GM12865 (cell line): Measurements from ENCODE around the gene CACNA2D2.
A peak's percentile ranks its signal among the peaks of the same experiment; 100 is the strongest.

ENCODE experiments used
- DNase-seq: peaks from one replicate; pipeline ENCODE4 v3.0.0; 2010; ENCODE audit warnings: low read depth
- H3K4me3 ChIP-seq: 2 replicates; pipeline ENCODE4 v1.5.1; 2011; ENCODE audit warnings: mild to moderate bottlenecking, low read depth, low read length, control low read depth
- TF ChIP-seq, protein P1 (sequence below): IDR thresholded peaks from 2 replicates; pipeline ENCODE4 v1.5.1; 2011; ENCODE audit warnings: low read length, control low read depth, low read depth, inconsistent platforms; ENCODE audit not compliant: insufficient read depth; ENCODE audit errors: missing control alignments

The CACNA2D2 gene

GRCh38 chr3:50325497-50326181 is 177.8 kb downstream of the CACNA2D2 start:
- TF ChIP-seq, protein P1, sequence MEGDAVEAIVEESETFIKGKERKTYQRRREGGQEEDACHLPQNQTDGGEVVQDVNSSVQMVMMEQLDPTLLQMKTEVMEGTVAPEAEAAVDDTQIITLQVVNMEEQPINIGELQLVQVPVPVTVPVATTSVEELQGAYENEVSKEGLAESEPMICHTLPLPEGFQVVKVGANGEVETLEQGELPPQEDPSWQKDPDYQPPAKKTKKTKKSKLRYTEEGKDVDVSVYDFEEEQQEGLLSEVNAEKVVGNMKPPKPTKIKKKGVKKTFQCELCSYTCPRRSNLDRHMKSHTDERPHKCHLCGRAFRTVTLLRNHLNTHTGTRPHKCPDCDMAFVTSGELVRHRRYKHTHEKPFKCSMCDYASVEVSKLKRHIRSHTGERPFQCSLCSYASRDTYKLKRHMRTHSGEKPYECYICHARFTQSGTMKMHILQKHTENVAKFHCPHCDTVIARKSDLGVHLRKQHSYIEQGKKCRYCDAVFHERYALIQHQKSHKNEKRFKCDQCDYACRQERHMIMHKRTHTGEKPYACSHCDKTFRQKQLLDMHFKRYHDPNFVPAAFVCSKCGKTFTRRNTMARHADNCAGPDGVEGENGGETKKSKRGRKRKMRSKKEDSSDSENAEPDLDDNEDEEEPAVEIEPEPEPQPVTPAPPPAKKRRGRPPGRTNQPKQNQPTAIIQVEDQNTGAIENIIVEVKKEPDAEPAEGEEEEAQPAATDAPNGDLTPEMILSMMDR: no peak
- H3K4me3 ChIP-seq: no peak overlapping the region
- no peak for DNase-seq

DNA sequence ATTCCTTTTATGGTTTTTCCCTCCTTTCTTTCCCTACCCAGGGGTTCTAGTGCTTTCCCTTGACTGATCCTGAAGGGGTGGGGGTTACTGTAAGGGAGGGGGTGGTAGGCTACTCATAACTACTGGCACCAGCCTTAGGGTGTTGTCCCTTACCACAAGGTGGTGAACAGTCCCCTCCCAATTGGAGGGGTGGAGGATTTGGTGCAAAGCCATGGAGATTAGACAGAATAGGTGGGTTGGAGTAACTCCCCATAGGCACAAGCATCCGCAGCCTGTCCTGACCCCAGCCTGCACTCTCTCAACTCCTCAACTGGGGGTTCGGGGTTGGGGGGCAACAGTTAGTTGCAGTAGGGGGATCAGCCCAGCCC is 178.3 kb downstream of the CACNA2D2 start:
- TF ChIP-seq, protein P1: no peak
- no peak for DNase-seq
- no peak overlapping the region for H3K4me3 ChIP-seq

- no peak overlapping the region for H3K4me3 ChIP-seq
- TF ChIP-seq, protein P1: peak; percentile 81
- DNase-seq: peak; percentile 72
These were observed 178.9 kb downstream of the CACNA2D2 start for GRCh38 chr3:50324351-50325112.

DNA sequence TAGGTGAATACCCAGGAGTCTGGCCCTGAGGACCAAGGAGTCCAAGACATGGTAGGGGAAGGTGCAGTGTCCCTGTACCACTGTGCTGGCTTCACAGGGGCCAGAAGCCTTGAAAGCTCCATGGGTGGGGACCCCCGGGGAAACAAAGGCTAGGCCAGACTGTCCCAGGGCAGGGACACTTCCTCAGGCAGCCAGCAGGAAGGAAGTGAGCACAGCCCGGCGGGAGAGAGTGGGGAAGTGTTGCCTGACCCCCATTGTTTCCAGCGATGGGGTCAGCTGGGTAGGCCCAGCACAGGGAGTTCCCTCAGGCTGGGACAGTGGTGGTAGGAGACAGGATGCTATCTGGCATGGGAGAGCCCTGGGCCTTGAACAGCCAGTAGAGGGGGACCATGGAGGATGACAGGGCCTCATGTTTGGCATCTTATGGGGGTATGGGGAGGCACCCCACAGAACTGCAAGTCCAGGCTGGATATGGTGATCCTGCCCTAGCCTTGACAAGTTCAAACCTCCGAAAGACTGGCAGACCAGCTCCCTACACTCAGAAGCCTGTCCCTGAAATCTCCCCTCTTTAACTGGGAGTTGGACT is 179.7 kb downstream of the CACNA2D2 start:
- DNase-seq: no peak
- TF ChIP-seq, protein P1: no peak
- H3K4me3 ChIP-seq: no peak overlapping the region

DNA sequence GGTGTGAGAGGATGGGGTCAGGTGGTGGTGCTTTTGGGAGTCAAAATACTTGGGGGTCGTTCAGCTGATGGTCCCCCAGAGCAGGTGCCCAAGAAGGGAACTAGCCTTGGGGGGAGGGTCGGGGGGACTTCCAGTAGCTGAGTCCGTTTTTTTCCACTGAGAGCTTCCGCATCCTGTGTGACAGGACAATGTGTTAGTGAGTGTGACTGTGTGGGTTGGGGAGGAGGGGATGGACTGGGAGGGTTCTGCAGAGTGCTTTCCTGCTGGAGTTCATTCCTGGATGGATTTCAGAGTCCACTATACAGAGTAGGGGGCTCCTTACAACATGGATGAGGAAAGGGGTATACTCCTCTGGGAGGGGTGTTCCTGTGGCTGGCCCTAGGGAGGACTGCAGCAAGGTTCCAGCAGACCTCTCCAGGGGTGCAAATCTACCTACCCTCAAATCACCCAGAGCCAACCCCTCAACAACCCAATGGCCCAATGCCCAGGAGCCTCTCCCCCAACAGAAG is 180.3 kb downstream of the CACNA2D2 start:
- TF ChIP-seq, protein P1: no peak
- H3K4me3 ChIP-seq: no peak overlapping the region
- DNase-seq: no peak

DNA sequence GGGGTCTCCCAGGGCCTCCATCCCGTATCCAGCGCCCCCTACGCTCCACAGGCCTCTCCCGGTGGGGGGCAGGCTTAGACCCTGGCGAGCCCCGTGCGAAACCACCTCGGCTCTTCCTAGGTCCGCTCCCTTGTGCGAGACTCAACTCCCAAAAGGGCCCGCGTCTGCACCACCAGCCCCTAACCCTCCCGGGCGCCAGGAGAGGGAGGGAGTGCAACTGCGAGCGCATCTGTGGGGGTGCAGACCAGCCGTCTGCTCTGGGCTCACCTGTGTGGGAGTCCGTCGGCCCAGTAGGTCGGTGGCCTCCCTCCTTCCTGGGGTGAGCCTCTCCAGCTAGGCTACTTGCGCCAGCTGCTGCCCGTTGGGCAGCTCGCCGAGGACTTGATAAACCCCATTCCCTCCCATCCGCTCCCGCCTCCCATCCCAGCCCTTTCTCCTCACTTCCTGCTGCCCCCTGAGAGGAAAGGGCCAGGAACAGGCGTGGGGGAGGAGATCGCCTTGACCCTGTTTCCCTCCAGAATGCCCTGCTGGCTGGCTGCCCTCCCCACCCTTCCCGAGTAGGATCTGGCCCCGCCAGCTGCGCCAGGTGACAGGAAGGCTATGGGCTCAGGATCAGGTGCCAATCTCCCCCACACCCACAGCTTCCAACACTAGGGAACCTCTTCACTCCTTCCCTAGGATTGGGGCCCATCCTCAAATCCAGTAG is 180.9 kb downstream of the CACNA2D2 start, which contains the start of gene HYAL2:
Gene HYAL2 (minus strand): TSS at position 360 of the 706 bp plus-strand sequence. CDS start 2,256 bp downstream, outside the sequence.
- TF ChIP-seq, protein P1: no peak
- DNase-seq: no peak

More for the DNA sequence above, 180.9 kb downstream of the CACNA2D2 start, which contains the start of gene HYAL2:
- peak within 1 kb of the TSS; percentile 81 for H3K4me3 ChIP-seq
